ENCODE results near the gene TRERF1. TPM values are rescaled to one million over a fixed set of nuclear protein-coding genes. Genes with fewer than 3 reads are reported as not detected.

Gene TRERF1, protein sequence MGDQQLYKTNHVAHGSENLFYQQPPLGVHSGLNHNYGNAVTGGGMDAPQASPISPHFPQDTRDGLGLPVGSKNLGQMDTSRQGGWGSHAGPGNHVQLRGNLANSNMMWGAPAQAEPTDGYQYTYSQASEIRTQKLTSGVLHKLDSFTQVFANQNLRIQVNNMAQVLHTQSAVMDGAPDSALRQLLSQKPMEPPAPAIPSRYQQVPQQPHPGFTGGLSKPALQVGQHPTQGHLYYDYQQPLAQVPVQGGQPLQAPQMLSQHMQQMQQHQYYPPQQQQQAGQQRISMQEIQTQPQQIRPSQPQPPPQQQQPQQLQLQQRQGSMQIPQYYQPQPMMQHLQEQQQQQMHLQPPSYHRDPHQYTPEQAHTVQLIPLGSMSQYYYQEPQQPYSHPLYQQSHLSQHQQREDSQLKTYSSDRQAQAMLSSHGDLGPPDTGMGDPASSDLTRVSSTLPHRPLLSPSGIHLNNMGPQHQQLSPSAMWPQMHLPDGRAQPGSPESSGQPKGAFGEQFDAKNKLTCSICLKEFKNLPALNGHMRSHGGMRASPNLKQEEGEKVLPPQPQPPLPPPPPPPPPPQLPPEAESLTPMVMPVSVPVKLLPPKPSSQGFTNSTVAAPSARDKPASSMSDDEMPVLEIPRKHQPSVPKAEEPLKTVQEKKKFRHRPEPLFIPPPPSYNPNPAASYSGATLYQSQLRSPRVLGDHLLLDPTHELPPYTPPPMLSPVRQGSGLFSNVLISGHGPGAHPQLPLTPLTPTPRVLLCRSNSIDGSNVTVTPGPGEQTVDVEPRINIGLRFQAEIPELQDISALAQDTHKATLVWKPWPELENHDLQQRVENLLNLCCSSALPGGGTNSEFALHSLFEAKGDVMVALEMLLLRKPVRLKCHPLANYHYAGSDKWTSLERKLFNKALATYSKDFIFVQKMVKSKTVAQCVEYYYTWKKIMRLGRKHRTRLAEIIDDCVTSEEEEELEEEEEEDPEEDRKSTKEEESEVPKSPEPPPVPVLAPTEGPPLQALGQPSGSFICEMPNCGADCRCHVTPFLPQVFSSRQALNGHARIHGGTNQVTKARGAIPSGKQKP (N-terminal part only)
- polyA plus RNA-seq (2012; rRNA removed): 3.2 and 3.6 TPM in 2 replicates
- 2.3 and 2.9 TPM in 2 replicates for polyA plus RNA-seq (2012; cell fraction: cytosol; rRNA removed)
- polyA plus RNA-seq (2012; cell fraction: nucleus; rRNA removed): 9.6 and 12.0 TPM in 2 replicates

DNA sequence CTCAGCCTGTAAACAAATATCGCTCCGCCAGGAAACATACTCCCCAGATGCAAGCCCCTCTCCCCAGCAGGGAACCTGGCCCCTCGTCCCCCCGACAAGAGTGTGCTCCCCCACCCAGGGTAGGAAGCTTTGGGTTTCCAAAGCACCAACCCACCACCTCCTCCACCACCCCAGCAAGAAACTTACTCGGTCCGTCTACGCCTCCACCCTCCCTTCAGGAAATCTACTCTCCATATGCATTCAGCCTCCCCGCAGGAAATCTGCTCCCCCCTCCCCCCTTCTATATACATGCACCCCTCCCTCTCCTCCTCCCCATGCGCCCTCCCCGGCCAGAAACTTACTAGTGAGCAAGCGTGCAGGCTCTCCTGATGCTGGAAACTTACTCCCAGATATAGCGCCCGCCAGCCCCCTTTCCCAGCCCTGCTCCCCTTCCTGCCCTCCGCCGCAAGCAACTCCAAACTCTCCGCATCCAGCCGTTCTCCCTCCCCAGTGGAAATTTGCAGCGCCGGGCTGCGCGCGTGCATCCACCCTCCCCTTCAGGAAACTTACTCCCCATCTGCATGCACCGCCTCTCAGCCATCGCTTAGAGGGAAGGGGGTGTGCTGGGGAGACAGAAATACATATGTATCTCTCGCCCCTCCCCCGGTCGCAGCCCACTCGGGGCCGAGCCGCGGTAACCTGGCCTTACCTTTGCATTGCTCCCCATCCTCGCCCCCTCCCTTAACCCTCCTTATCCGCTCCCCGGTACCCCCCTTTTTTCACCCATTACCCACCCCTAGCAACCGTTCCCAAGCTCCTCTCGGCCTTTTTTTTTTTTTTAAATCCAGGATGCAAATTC is at the start of gene TRERF1:
Gene TRERF1, minus strand, starts transcription at position 594 of the 838 bp plus-strand sequence. CDS start 182,336 bp downstream, outside the sequence.
- peak within 1 kb of the TSS; percentile 95 to 100 for H3K4me3 ChIP-seq (ENCODE audit: low read depth in 2 of 2, low read length in 1 of 2)
- H3K4me1 ChIP-seq (ENCODE audit: control insufficient read depth in 1 of 2, insufficient read depth in 2 of 2, low read depth in 1 of 2, low read length in 1 of 2): peaks cover 8 to 17% of the 10 kb centered on the region in 2 experiments; a peak in 3 of 4 replicates
- H3K27ac ChIP-seq (ENCODE audit: low read depth in 2 of 2, low read length in 1 of 2): peak within 1 kb of the TSS; percentile 90 to 96
- H3K9me2 ChIP-seq: no peaks in the 10 kb centered on the region
- peaks cover 52% of the 10 kb centered on the region for H3K79me2 ChIP-seq (ENCODE audit: insufficient read depth)
- DNase-seq: peak; percentile 72
- no peaks in the 10 kb centered on the region for H3K9me3 ChIP-seq
- peak within 1 kb of the TSS; percentile 98 for H2AFZ ChIP-seq (ENCODE audit: low read depth)
- ChIA-PET POLR2A (interaction anchor here (0.5 to 2.6 kb wide), 5 partner anchors 96 to 250 kb away, joined by 3 to 11 read pairs (median 5); partner anchors contain the start of gene UBR2), CTCF (interaction anchor here (0.6 to 4.3 kb wide), 7 partner anchors 11 to 287 kb away, joined by 3 to 31 read pairs (median 4); no protein-coding TSS in a partner anchor)
- no peaks in the 10 kb centered on the region for H3K27me3 ChIP-seq (ENCODE audit: insufficient read depth)
- peaks cover 9% of the 10 kb centered on the region; the same call in 1 of the 2 replicates for H4K20me1 ChIP-seq (ENCODE audit: insufficient read depth)
- 2% methylated on average over 35 of the region's 36 CpGs for WGBS (ENCODE audit: low lambda C conversion rate)
- peaks cover 17% of the 10 kb centered on the region for H3F3A ChIP-seq (replicated peaks; ENCODE audit: insufficient read depth)
- TF ChIP-seq TAF1 (IDR thresholded peaks at IDR 0.05; ENCODE audit: borderline replicate concordance, low read depth, low read length): 0 out of 2 replicates have a peak, but pooled peaks have one; percentile 5
- peak; percentile 62 for TF ChIP-seq CHD2 (IDR thresholded peaks at IDR 0.05; ENCODE audit: low read length, partially characterized antibody)
- no peak for TF ChIP-seq GABPA (IDR thresholded peaks at IDR 0.05; ENCODE audit: low read depth)
- TF ChIP-seq RCOR1 (IDR thresholded peaks at IDR 0.05; ENCODE audit: low read length): no peak
- no peak for TF ChIP-seq RXRA (IDR thresholded peaks at IDR 0.05; ENCODE audit: borderline replicate concordance, low read depth)
- peak; percentile 1; the same call in 1 of the 2 replicates for TF ChIP-seq RAD21 (IDR thresholded peaks at IDR 0.05; ENCODE audit: low read length)
- TF ChIP-seq, protein P1, sequence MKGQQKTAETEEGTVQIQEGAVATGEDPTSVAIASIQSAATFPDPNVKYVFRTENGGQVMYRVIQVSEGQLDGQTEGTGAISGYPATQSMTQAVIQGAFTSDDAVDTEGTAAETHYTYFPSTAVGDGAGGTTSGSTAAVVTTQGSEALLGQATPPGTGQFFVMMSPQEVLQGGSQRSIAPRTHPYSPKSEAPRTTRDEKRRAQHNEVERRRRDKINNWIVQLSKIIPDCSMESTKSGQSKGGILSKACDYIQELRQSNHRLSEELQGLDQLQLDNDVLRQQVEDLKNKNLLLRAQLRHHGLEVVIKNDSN (IDR thresholded peaks at IDR 0.05; ENCODE audit: borderline replicate concordance, low read depth): 0 out of 2 replicates have a peak, but pooled peaks have one; percentile 11
- peak; percentile 14; the same call in 1 of the 2 replicates for TF ChIP-seq SIN3A (IDR thresholded peaks at IDR 0.05; ENCODE audit: borderline replicate concordance, low read depth, low read length)
- TF ChIP-seq MAX (IDR thresholded peaks at IDR 0.05; ENCODE audit: low read depth): peak; percentile 33; the same call in 1 of the 2 replicates
- TF ChIP-seq MXI1 (IDR thresholded peaks at IDR 0.05; ENCODE audit: low read depth, low read length): peak; percentile 64
- H3K36me3 ChIP-seq (replicated peaks in 1 of 2; ENCODE audit: control insufficient read depth in 1 of 2, insufficient read depth in 2 of 2, low read length in 1 of 2): no peaks in the 10 kb centered on the region
- peak within 1 kb of the TSS; percentile 96 for H3K9ac ChIP-seq
- H3K4me2 ChIP-seq: peak within 1 kb of the TSS; percentile 99

Measured in SK-N-SH (cell line).